Skeletal muscle tissue (tissue), 4 donors: ENCODE results near the gene CAMK1. TPM values are rescaled to one million over a fixed set of nuclear protein-coding genes. Genes with fewer than 3 reads are reported as not detected.
A peak's percentile ranks its signal among the peaks of the same experiment; 100 is the strongest.

Source experiments
- H3K27ac ChIP-seq: one replicate; pipeline ENCODE4 v1.7.0; 2013; ENCODE audit warnings: mild to moderate bottlenecking, low read depth, low read length, inconsistent platforms
- H3K27me3 ChIP-seq, 3 donors: one replicate each; pipeline ENCODE4 v1.7.0; 2013; ENCODE audit warnings: low read length in 3 of 3; ENCODE audit not compliant: control insufficient read depth in 3 of 3, insufficient read depth in 3 of 3
- H3K36me3 ChIP-seq, 3 donors: one replicate each; pipeline ENCODE4 v1.7.0; 2013; ENCODE audit warnings: low read length in 3 of 3; ENCODE audit not compliant: control insufficient read depth in 3 of 3, insufficient read depth in 3 of 3
- H3K4me1 ChIP-seq, 3 donors: one replicate each; pipeline ENCODE4 v1.7.0; 2013; ENCODE audit warnings: low read length in 3 of 3, mild to moderate bottlenecking in 3 of 3; ENCODE audit not compliant: control insufficient read depth in 3 of 3, insufficient read depth in 3 of 3
- H3K4me3 ChIP-seq, 3 donors: one replicate each; pipeline ENCODE4 v1.7.0; 2013; ENCODE audit warnings: low read length in 3 of 3
- H3K9ac ChIP-seq, 3 donors: one replicate each; pipeline ENCODE4 v1.7.0; 2013; ENCODE audit warnings: low read length in 3 of 3, mild to moderate bottlenecking in 3 of 3, moderate library complexity in 2 of 3, low read depth in 1 of 3
- H3K9me3 ChIP-seq, 3 donors: one replicate each; pipeline ENCODE4 v1.7.0; 2013; ENCODE audit warnings: low read length in 3 of 3; ENCODE audit not compliant: control insufficient read depth in 3 of 3
- total RNA-seq: library from RNA; depleted of rRNA; stranded (reverse); fragments of >200 nt; gene quantifications from one replicate; pipeline ENCODE4 v1.2.3, GENCODE V29; 2014
- donor health status: Osteomylitis.

CAMK1 gene
- total RNA-seq, 1 donor from 2014 or later = 23.0 TPM

DNA sequence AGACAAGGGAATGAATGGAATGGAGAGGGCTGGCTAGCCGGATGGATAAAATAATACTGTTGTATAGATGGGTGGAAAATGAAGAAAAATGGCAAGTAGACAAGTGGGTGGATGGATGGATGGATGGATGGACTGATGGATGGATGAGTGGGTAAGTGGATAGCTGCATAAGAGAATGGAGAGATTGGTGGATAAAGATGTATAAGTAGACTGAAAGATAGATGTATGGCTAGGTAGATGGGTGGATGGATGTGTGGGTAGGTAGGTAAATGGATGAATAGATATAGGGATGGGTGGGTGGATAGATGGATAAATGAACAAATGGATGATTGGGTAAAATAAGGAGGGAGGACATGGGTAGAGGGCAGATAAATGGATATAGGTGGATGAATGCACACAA, 52.2 kb downstream of the CAMK1 start:
- H3K4me3 ChIP-seq = no peak overlapping the region
- no peak overlapping the region for H3K9ac ChIP-seq
- no peaks in the 10 kb centered on the region for H3K27me3 ChIP-seq
- H3K27ac ChIP-seq = no peak overlapping the region
- no peaks in the 10 kb centered on the region for H3K9me3 ChIP-seq
- no peaks in the 10 kb centered on the region for H3K36me3 ChIP-seq
- H3K4me1 ChIP-seq = peaks cover 0 to 4% (median 2%) of the 10 kb centered on the region in 3 donors

DNA sequence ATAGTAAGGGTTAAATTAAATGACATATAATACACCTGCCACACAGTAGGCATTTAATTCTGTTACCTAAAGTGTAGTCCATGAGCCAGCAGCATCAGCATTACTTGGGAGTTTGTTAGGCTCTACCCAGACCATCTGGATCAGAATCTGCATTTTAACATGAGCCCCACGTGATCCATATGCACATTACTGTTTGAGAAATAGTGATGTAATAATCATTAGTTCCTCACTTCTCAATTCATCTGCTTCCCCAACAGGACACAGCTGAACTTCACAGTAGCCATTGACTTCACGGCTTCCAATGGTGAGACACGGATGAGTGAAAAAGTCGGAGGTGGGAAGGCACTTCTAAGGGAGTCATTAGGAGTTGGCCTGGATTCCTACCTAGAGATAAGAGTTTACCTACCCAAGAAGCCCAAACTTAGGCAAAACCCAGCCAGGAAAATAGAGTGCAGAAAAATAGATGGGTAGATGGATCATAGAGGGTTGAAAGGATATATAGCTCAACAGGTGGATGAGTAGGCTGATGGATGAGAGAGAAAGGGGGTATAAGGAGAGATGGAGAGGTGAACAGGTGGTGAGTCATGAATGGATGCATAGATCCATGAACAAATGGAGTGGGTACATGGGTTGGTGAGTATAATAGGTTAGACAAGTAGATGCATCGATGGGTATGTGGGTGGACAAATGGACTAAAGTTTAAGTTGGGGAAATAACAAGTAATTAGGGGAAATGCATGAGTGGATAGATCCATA, 52.8 kb downstream of the CAMK1 start:
- H3K9ac ChIP-seq = no peak overlapping the region
- peaks cover 0 to 4% (median 2%) of the 10 kb centered on the region in 3 donors for H3K4me1 ChIP-seq
- H3K36me3 ChIP-seq = no peaks in the 10 kb centered on the region
- H3K27ac ChIP-seq = no peak overlapping the region
- H3K9me3 ChIP-seq = no peaks in the 10 kb centered on the region
- H3K27me3 ChIP-seq = no peaks in the 10 kb centered on the region
- H3K4me3 ChIP-seq = no peak overlapping the region

DNA sequence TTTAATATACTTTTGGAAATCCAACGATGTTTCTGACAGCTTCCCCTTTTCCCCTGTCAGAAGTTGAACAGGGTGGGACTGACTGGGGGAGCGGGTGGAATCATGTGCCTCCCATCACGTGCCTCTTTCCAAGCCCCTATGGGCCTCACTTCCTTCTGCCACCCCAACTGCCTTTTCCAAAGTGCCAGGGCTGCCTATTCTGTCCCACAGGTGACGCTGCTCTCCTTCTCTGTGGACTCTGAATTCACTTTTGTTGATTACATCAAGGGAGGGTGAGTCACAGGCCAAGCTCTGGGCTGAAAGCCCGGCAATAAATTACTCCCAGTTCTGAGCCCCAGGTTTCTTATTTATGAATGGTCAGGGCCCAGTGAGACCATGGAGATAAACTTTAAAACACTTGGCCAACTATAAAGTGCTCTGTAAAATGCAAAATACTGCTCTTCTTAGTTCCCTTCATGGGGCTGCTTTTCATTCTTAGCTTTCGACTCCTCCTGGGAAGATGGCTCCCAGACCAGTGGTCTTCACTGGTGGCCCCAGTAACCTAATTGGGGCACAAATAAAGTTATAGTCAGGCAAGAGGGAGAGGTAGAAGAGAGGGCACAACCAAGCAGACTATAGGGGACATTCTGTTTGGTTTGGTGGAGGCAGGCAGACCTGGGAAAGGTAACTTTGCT, 53.8 kb downstream of the CAMK1 start:
- Histone ChIP-seq H3K4me1 (peaks cover 0 to 4% (median 2%) of the 10 kb centered on the region in 3 donors), H3K4me3 (no peak overlapping the region), H3K9ac (no peak overlapping the region), H3K27ac (peak overlapping the region; percentile 23), H3K9me3 (no peaks in the 10 kb centered on the region), H3K27me3 (no peaks in the 10 kb centered on the region), H3K36me3 (no peaks in the 10 kb centered on the region)

DNA sequence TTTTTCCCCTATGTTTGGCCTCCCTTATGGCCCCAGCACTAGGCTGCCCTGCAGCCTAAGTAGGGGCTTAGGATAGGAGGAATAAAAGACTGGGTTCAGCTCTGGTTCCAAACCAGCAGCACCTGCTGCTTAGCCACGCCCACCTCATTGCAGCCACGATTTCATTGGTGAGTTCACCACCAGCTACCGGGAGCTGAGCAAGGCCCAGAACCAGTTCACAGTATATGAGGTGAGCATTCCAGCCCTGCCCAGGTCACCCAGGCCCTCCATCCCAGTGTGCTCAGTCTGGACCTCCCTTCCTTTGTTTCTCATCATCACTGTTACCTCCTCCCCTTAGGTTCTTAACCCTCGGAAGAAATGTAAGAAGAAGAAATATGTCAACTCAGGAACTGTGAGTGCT, 54.6 kb downstream of the CAMK1 start:
- no peaks in the 10 kb centered on the region for H3K36me3 ChIP-seq
- no peak overlapping the region for H3K4me3 ChIP-seq
- no peaks in the 10 kb centered on the region for H3K9me3 ChIP-seq
- no peak overlapping the region for H3K9ac ChIP-seq
- H3K27me3 ChIP-seq = no peaks in the 10 kb centered on the region
- no peak overlapping the region for H3K27ac ChIP-seq
- H3K4me1 ChIP-seq = peaks cover 0 to 4% (median 2%) of the 10 kb centered on the region in 3 donors

DNA sequence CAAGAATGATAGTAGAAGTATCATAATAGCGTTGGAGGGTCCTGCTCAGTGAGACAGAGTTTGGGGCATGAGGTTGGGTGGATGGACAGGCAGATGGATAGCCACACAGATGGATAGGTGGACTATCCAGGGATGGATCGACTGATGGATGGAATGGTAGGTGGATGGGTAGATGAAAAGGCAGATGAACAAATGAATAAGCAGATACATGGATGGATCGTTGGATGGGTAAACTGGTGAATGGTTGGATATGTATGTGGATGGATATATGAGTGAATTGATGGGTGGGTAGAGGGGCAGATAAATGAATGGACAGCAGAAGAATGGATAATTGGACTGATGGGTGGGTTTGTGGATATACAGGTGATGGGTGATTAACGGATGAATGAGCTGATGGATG, 56.6 kb downstream of the CAMK1 start:
- H3K9me3 ChIP-seq = no peaks in the 10 kb centered on the region
- no peak overlapping the region for H3K27ac ChIP-seq

DNA sequence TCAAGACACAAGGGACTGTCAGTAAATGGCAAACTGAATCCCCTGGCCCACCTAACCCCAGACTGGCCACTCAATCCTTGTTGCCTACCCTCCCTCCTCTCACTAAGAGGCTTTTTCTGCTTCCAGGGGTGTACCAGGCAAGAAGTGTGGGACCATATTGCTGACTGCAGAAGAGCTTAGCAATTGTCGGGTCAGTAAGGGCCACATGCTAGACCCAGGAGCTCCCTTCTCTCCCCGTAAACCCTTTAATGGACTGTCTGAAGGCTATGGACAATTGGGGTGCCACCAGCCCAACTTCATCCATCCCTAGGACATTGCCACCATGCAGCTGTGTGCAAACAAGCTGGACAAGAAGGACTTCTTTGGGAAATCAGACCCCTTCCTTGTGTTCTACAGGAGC, 57.3 kb downstream of the CAMK1 start:
- H3K9ac ChIP-seq = no peak overlapping the region
- no peaks in the 10 kb centered on the region for H3K27me3 ChIP-seq
- no peaks in the 10 kb centered on the region for H3K36me3 ChIP-seq
- H3K27ac ChIP-seq = no peak overlapping the region
- no peak overlapping the region for H3K4me3 ChIP-seq
- H3K9me3 ChIP-seq = no peaks in the 10 kb centered on the region
- peaks cover 0 to 4% (median 2%) of the 10 kb centered on the region in 3 donors for H3K4me1 ChIP-seq

More for the DNA sequence above, 56.6 kb downstream of the CAMK1 start:
- H3K4me1 ChIP-seq = peaks cover 0 to 4% (median 2%) of the 10 kb centered on the region in 3 donors
- H3K9ac ChIP-seq = no peak overlapping the region
- H3K36me3 ChIP-seq = no peaks in the 10 kb centered on the region
- no peaks in the 10 kb centered on the region for H3K27me3 ChIP-seq
- H3K4me3 ChIP-seq = no peak overlapping the region

DNA sequence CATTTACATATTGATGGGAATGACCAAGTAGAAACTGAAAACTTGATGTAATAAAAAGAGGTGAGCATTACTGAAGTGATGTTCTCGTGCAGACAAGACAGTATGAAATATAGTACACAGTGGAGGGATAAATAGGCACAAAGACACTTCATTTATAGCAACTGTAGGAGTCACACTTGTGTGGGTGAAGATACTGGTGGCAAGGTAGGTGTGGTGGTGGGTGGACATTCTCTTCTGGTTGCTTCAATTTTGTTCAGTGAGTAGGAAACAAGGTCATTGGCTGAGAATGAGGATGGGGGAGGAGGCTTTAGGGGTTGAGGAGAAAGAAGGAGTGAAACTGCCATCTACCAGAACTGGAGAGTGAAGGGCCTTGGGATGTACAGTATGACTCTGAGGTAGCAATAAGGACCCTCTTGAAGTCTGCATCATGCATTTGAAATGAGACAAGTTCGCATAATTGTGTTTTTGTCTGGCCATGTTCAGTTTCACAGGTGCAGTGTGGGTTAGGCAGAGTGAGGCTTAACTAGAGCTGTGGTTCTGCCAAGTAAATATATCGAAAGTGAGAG, 59.5 kb downstream of the CAMK1 start:
- Histone ChIP-seq H3K4me3 (no peak overlapping the region), H3K4me1 (peaks cover 0 to 2% (median 0%) of the 10 kb centered on the region in 3 donors), H3K27me3 (peaks cover 0 to 4% (median 0%) of the 10 kb centered on the region in 3 donors)

More for the DNA sequence above, 59.5 kb downstream of the CAMK1 start:
- Histone ChIP-seq H3K9me3 (no peaks in the 10 kb centered on the region), H3K27ac (no peak overlapping the region), H3K9ac (no peak overlapping the region), H3K36me3 (no peaks in the 10 kb centered on the region)

Other genes with a start within 250 kb of the CAMK1 start
- gene LHFPL4, start 216.1 kb downstream of the CAMK1 start, total RNA-seq = not detected
- gene MTMR14, start 120.4 kb downstream of the CAMK1 start, total RNA-seq = 30.8 TPM
- gene CPNE9, start 66.1 kb downstream of the CAMK1 start, total RNA-seq = 0.52 TPM
- 10.4 TPM for gene BRPF1, start 38.2 kb downstream of the CAMK1 start, total RNA-seq
- 29.2 TPM for gene OGG1, start 20.0 kb downstream of the CAMK1 start, total RNA-seq
- 27.1 TPM for gene TADA3, start 22.5 kb upstream of the CAMK1 start, total RNA-seq
- gene ARPC4, start 23.1 kb upstream of the CAMK1 start, total RNA-seq = 65.2 TPM
- gene TTLL3, start 40.3 kb upstream of the CAMK1 start, total RNA-seq = 13.6 TPM
- 14.6 TPM for gene RPUSD3, start 74.1 kb upstream of the CAMK1 start, total RNA-seq
- 9.4 TPM for gene CIDEC, start 110.3 kb upstream of the CAMK1 start, total RNA-seq
- 35.0 TPM for gene JAGN1, start 120.7 kb upstream of the CAMK1 start, total RNA-seq
- not detected for gene IL17RE, start 132.9 kb upstream of the CAMK1 start, total RNA-seq
- gene IL17RC, start 147.2 kb upstream of the CAMK1 start, total RNA-seq = 12.5 TPM
- gene CRELD1, start 163.9 kb upstream of the CAMK1 start, total RNA-seq = 12.0 TPM
- gene PRRT3, start 182.5 kb upstream of the CAMK1 start, total RNA-seq = 0.52 TPM
- 27.1 TPM for gene EMC3, start 216.9 kb upstream of the CAMK1 start, total RNA-seq